ENCODE results near the gene UCN2.

GRCh38 chr3:48552111-48552951 is 11.2 kb downstream of the UCN2 start:
- TF ChIP-seq CTCF (conservative IDR thresholded peaks at IDR 0.05; ENCODE audit: low read length) (no peak), EZH2phosphoT487 (IDR thresholded peaks at IDR 0.05; ENCODE audit: borderline replicate concordance) (no peak)
